GM19238 (cell line): ENCODE measurements around the gene FRAS1.
"Not testable (repeated sequence)": the region's sequence is repeated elsewhere in the genome, so short reads cannot be mapped to it uniquely, and the experiment has no call there.

Experiments used
- DNase-seq: peaks from one replicate; pipeline ENCODE4 v3.0.0; 2011; ENCODE audit warnings: low spot score; ENCODE audit not compliant: insufficient read length

The FRAS1 gene

GRCh38 chr4:78099058-78099457, 41.9 kb downstream of the FRAS1 start:
- DNase-seq, result no peak

GRCh38 chr4:78100060-78100459, 42.9 kb downstream of the FRAS1 start:
- DNase-seq, result no peak

- no peak for DNase-seq
These were observed 62.6 kb downstream of the FRAS1 start for GRCh38 chr4:78119698-78120097.

GRCh38 chr4:78120144-78120880, 63.2 kb downstream of the FRAS1 start:
- DNase-seq, result no peak

- no peak for DNase-seq
These were observed 64.3 kb downstream of the FRAS1 start for GRCh38 chr4:78121338-78121904.

GRCh38 chr4:78125834-78126331, 68.8 kb downstream of the FRAS1 start:
- DNase-seq, result not testable (repeated sequence)

GRCh38 chr4:78129383-78130108, 72.4 kb downstream of the FRAS1 start:
- DNase-seq, result no peak

GRCh38 chr4:78131403-78131802, 74.3 kb downstream of the FRAS1 start:
- DNase-seq, result no peak

GRCh38 chr4:78136109-78137081, 79.3 kb downstream of the FRAS1 start:
- DNase-seq, result no peak

- no peak for DNase-seq
These were observed 80.4 kb downstream of the FRAS1 start for GRCh38 chr4:78137532-78137931.

- DNase-seq, result no peak
These were observed 81.1 kb downstream of the FRAS1 start for GRCh38 chr4:78138252-78138651.

- no peak for DNase-seq
These were observed 86.5 kb downstream of the FRAS1 start for GRCh38 chr4:78143634-78144033.

- DNase-seq, result no peak
These were observed 87.9 kb downstream of the FRAS1 start for GRCh38 chr4:78145008-78145407.

- DNase-seq, result no peak
These were observed 88.5 kb downstream of the FRAS1 start for GRCh38 chr4:78145622-78146021.

- DNase-seq, result no peak
These were observed 92.8 kb downstream of the FRAS1 start for GRCh38 chr4:78149751-78150542.

- DNase-seq, result no peak
These were observed 93.4 kb downstream of the FRAS1 start for GRCh38 chr4:78150543-78150864.

GRCh38 chr4:78152795-78153194, 95.7 kb downstream of the FRAS1 start:
- DNase-seq, result no peak

GRCh38 chr4:78154972-78155590, 98.0 kb downstream of the FRAS1 start:
- DNase-seq, result no peak

- DNase-seq, result no peak
These were observed 98.5 kb downstream of the FRAS1 start for GRCh38 chr4:78155616-78156105.

- no peak for DNase-seq
These were observed 99.4 kb downstream of the FRAS1 start for GRCh38 chr4:78156520-78156919.
